SIG-M5 treated with dmso at 0.1 percent for 504 hours (cell line): ENCODE measurements around the gene GON4L.
"Not testable (repeated sequence)": the region's sequence is repeated elsewhere in the genome, so short reads cannot be mapped to it uniquely, and the experiment has no call there.

Experiments
- DNase-seq: peaks from one replicate; lab custom pipeline; 2025; ENCODE audit not compliant: unreplicated experiment; lab: John Stamatoyannopoulos, UW

GON4L gene

GRCh38 chr1:155704414-155704813 is 152.6 kb downstream of the GON4L start:
- not testable (repeated sequence) for DNase-seq

- DNase-seq = no peak
Measured at GRCh38 chr1:155703216-155703615, 153.8 kb downstream of the GON4L start.

GRCh38 chr1:155701675-155702074 is 155.3 kb downstream of the GON4L start:
- DNase-seq = not testable (repeated sequence)
